Measurements from ENCODE around the gene IQCH.

Gene IQCH

DNA sequence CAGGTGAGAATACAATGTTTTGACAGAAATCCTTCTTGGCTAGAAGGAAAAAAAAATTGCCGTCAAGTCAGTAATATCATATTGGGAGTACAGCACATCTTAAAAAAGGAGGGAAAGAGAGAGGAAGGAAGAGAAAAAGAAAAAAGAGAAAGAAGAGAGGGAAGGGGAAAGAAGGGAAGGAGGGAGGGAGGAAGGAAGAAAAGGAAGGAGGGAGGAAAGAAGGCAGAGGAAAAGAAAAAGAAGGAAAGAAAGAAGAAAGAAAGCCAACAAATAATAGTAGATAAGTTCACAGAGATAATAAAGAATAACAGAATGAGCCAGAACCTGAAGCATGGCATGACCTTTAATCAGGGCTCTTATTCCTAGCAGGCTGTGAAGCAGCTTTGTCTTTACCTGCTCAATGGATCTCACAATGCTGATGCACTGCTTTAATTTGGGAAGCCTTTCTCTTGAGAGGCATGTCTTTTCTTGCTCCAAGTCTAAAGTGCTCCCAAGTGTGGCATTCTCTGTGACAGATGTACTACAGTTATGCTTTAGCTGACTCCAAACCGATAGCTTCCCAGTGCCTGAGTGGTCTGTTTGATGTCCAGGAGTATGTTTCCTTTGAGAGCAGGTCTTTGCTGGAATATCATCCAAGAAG is 114.9 kb downstream of the IQCH start:
- Histone ChIP-seq H3K27ac (ENCODE audit: low read depth, low read length) (no peak overlapping the region), H3F3A (ENCODE audit: control insufficient read depth, insufficient read depth) (no peaks in the 10 kb centered on the region), H3K79me2 (ENCODE audit: control insufficient read depth, low read length) (no peaks in the 10 kb centered on the region), H3K27me3 (ENCODE audit: control insufficient read depth, low read length) (peaks cover 7% of the 10 kb centered on the region; the same call in 1 of the 2 replicates), H3K9me2 (replicated peaks; ENCODE audit: control insufficient read depth, low read length) (no peaks in the 10 kb centered on the region), H3K36me3 (ENCODE audit: control insufficient read depth, low read length) (no peaks in the 10 kb centered on the region), H3K4me2 (ENCODE audit: low read length) (no peak overlapping the region), H3K4me3 (ENCODE audit: low read length) (no peak overlapping the region), H3K4me1 (ENCODE audit: control insufficient read depth, low read length) (no peaks in the 10 kb centered on the region), H4K20me1 (ENCODE audit: control insufficient read depth, insufficient read depth, low read depth, low read length) (no peaks in the 10 kb centered on the region), H3K9me3 (ENCODE audit: control insufficient read depth, insufficient read depth, low read length) (no peaks in the 10 kb centered on the region)
- TF ChIP-seq EZH2phosphoT487 (IDR thresholded peaks at IDR 0.05; ENCODE audit: borderline replicate concordance, low read length), result no peak
- TF ChIP-seq, protein P1, sequence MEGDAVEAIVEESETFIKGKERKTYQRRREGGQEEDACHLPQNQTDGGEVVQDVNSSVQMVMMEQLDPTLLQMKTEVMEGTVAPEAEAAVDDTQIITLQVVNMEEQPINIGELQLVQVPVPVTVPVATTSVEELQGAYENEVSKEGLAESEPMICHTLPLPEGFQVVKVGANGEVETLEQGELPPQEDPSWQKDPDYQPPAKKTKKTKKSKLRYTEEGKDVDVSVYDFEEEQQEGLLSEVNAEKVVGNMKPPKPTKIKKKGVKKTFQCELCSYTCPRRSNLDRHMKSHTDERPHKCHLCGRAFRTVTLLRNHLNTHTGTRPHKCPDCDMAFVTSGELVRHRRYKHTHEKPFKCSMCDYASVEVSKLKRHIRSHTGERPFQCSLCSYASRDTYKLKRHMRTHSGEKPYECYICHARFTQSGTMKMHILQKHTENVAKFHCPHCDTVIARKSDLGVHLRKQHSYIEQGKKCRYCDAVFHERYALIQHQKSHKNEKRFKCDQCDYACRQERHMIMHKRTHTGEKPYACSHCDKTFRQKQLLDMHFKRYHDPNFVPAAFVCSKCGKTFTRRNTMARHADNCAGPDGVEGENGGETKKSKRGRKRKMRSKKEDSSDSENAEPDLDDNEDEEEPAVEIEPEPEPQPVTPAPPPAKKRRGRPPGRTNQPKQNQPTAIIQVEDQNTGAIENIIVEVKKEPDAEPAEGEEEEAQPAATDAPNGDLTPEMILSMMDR (IDR thresholded peaks at IDR 0.05; ENCODE audit: low read depth, low read length, poor library complexity, severe bottlenecking), result no peak

DNA sequence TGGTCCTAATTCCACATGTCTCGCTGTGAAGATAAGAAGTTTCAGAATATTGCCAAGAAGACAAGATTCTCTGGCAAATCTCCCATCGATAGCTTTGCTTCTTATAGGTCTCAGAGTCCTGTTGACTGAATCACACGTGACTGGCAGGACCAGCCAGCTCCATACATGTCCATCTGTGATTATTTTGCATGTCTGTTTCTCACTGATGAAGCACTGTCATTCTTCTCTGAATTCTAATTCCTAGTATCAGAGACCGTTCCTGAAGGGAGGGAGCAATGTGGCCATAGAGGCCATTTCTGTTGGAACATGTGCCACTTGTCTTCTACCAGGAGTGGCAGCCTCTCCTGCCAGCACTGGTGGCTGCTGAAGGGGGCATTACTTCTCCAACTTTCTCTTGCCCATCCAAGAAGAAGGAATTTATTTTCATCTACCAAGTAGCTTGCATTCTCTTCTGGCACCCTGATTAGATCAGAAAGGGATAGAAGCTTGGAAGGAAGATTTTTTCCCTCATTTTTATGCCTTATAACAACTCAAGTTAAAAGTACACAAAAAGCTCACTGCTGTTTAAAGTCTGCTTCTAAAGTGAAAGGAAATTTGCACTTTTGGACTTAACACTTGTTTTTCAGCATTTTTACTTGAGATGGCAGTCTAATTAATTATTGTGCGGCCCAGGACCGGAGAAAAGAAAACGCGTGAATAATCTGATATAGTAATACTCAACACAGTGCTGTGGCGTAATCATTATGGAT is 115.8 kb downstream of the IQCH start:
- no peak overlapping the region for H3K27ac ChIP-seq (ENCODE audit: low read depth, low read length)

DNA sequence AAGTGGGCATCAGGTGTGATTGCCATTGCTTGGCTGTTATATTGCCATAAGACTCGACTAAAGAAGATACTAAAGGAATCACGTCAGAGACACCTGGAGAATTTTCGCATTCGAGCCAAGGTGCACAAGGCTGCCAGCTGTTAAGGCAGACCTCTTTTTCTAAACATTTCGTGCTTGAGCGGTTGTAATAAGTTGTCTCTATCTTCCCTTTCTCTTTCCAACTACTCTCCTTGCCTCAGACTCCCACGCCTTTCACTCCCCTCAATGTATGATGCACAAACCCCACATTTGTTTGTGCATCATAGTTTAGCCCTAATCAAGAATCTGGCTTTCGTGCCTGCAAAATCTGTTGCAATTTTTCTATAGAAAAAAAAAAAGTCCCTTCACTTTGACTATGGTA is 118.0 kb downstream of the IQCH start:
- TF ChIP-seq, protein P1 (IDR thresholded peaks at IDR 0.05; ENCODE audit: low read depth, low read length, poor library complexity, severe bottlenecking), result no peak
- TF ChIP-seq EZH2phosphoT487 (IDR thresholded peaks at IDR 0.05; ENCODE audit: borderline replicate concordance, low read length), result no peak
- H3K4me3 ChIP-seq (ENCODE audit: low read length), result no peak overlapping the region
- H3K9me3 ChIP-seq (ENCODE audit: control insufficient read depth, insufficient read depth, low read length), result no peaks in the 10 kb centered on the region

More for the DNA sequence above, 115.8 kb downstream of the IQCH start:
- Histone ChIP-seq H3F3A (ENCODE audit: control insufficient read depth, insufficient read depth) (no peaks in the 10 kb centered on the region), H3K9me2 (replicated peaks; ENCODE audit: control insufficient read depth, low read length) (no peaks in the 10 kb centered on the region), H3K4me3 (ENCODE audit: low read length) (no peak overlapping the region), H3K79me2 (ENCODE audit: control insufficient read depth, low read length) (no peaks in the 10 kb centered on the region), H3K4me1 (ENCODE audit: control insufficient read depth, low read length) (no peaks in the 10 kb centered on the region), H4K20me1 (ENCODE audit: control insufficient read depth, insufficient read depth, low read depth, low read length) (no peaks in the 10 kb centered on the region), H3K27me3 (ENCODE audit: control insufficient read depth, low read length) (peaks cover 7% of the 10 kb centered on the region; the same call in 1 of the 2 replicates), H3K4me2 (ENCODE audit: low read length) (no peak overlapping the region), H3K36me3 (ENCODE audit: control insufficient read depth, low read length) (no peaks in the 10 kb centered on the region), H3K9me3 (ENCODE audit: control insufficient read depth, insufficient read depth, low read length) (no peaks in the 10 kb centered on the region)
- TF ChIP-seq, protein P1 (IDR thresholded peaks at IDR 0.05; ENCODE audit: low read depth, low read length, poor library complexity, severe bottlenecking), result no peak
- no peak for TF ChIP-seq EZH2phosphoT487 (IDR thresholded peaks at IDR 0.05; ENCODE audit: borderline replicate concordance, low read length)

More for the DNA sequence above, 118.0 kb downstream of the IQCH start:
- no peak overlapping the region for H3K27ac ChIP-seq (ENCODE audit: low read depth, low read length)
- no peaks in the 10 kb centered on the region for H3K36me3 ChIP-seq (ENCODE audit: control insufficient read depth, low read length)
- no peaks in the 10 kb centered on the region for H3F3A ChIP-seq (ENCODE audit: control insufficient read depth, insufficient read depth)
- no peaks in the 10 kb centered on the region for H4K20me1 ChIP-seq (ENCODE audit: control insufficient read depth, insufficient read depth, low read depth, low read length)
- H3K4me1 ChIP-seq (ENCODE audit: control insufficient read depth, low read length), result no peaks in the 10 kb centered on the region
- no peaks in the 10 kb centered on the region for H3K79me2 ChIP-seq (ENCODE audit: control insufficient read depth, low read length)
- no peak overlapping the region for H3K4me2 ChIP-seq (ENCODE audit: low read length)
- no peaks in the 10 kb centered on the region for H3K9me2 ChIP-seq (replicated peaks; ENCODE audit: control insufficient read depth, low read length)
- peaks cover 7% of the 10 kb centered on the region; the same call in 1 of the 2 replicates for H3K27me3 ChIP-seq (ENCODE audit: control insufficient read depth, low read length)

Measured in DOHH2 (cell line).